Measurements from ENCODE around the gene KLHDC8A.
A peak's percentile ranks its signal among the peaks of the same experiment; 100 is the strongest.

Gene KLHDC8A

DNA sequence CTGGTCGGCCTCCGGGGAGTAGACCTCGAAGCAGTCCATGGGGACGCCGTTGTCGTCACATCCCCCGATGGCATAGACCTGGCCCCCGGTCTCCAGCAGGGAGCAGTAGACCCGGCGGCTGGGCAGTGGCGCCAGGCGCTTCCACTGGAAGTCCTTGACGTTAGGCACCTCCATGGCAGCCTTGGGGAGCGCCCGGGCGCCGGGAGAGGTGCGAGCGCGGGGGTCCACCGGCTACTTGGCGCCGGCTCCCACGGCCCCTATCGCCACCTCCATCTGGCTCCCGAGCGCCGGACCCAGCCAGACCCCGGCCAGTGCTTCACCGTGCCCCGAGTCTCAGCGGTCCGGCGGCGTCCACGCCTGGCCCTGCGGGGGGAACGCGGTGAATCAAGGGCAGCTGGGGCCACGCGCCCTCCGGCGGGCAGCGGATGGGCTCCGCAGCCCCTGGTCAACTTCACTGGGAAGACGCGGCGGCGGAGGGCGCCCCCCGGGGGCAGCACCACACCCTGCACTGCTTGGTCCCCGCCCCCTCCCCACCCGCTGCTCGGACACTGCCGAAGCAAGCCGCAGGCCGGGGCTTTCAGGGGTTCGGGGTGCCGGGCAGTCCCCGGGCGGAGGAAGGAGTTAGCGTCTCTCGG lies 13.2 kb downstream of the KLHDC8A start:
- DNase-seq: no peak

DNA sequence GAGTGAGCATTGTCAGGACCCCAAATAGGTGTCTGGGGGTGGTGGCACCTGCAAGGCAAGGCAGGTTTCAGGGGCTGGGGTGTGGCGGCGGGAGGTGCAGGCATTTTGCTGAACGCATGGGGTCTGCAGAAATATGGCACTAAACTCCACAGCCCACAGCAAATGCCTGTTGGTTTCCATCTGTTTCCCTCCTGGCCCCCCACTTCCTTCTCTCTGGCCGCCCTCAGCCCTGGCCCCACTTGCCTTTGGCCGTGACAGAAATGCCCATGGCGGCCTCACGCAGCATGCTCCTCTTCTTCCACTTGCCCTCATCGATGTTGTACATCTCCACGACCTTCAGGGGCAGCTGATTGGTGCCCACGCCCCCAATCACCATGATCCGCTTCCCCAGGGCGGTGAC lies 13.7 kb downstream of the KLHDC8A start:
- DNase-seq: no peak

DNA sequence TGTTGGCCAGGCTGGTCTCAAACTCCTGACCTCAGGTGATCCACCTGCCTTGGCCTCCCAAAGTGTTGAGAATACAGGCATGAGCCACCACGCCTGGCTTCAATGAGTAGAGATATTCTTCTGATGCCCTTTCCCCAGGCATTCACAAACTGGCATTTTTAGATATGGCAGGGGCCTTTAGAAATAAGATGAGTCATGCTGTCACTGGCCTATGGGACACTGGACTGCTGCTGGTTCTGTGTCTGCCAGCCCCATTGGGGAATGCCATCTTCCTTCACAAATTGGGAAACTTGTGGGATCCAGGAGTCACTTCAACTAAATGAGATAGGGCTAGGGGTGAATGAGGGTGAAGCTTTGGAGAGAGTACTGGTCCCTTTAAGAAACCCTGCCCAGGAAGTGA lies 16.0 kb downstream of the KLHDC8A start:
- DNase-seq: no peak

DNA sequence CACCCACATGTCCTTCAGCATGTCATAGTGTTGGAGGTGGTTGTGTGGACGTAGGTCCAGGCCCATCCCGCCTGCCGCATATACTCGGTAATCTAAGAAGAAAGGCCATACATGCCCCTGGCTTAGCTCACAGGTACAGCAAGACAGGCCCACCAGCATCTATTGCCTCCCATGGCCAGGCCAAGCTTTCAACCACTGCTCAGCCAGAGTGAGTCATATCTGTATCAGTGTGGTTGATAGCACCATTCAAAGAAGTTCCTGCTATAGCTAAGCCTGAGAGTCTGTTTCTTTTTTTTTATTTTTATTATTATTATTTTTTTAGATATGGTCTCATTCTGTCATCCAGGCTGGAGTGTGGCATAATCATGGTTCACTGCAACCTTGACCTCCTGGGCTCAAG lies 17.0 kb downstream of the KLHDC8A start:
- no peak for DNase-seq

DNA sequence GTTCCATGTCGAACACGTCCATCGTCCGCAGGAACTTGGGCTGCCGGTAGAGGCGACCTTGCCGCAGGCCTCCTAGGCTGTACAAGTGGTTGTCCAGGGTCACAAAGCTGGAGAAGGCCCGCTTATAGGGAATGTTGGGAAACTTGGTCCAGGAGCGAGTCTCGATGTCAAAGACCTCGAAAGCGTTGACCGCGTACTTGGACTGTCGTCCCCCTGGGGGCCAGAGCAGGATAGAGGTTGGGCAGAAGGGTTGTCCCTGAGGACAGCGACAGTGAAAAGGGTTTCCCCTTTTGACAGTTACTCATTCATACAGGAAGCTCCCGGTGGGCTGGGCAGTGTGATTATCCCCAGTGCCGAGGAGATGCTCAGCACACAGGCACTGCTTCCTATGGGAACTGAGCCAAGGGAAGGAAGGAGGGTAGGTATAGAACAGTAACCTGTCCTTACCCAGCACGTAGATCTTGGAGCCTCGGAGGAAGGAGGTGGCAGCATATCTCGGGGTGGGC lies 17.5 kb downstream of the KLHDC8A start:
- no peak for DNase-seq

DNA sequence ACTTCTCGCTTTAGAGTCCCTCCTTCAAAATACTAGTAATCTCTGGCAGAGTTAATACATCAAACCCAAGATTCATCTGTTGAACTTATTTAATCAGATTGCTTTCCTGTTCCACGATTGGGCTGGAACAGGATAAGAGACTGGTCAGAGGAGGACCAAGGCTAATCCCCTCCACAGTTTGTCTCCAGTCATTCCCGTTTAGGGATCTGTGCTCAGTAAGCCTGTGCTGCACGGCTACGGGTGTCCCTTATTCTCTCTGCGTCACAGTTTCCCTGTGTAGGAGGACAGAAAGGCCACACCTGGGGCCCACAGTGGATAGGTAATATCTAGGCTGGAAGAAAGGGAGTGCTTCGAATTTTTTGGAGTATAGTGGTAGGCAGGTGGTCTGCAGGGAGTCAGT lies 18.7 kb downstream of the KLHDC8A start:
- DNase-seq: no peak

DNA sequence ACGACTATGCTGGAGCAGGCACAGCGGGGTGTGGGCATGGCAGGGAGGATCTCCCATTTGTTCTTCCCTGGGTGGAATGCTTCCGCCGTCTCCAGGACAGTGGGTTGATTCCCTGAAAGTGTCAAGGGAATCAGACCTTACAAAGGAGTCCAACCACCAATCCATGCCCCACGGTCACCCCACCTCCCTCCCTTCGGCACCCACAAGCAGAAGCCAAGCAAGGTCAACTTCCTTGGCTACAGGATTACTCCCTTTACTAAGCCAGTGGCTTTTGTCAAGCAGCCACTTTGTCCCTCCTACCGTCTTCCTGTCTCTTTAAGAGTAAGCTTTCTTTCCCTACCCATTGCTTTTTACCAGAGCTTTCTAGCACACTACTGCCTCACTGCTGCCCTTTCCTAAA lies 19.2 kb downstream of the KLHDC8A start:
- no peak for DNase-seq

DNA sequence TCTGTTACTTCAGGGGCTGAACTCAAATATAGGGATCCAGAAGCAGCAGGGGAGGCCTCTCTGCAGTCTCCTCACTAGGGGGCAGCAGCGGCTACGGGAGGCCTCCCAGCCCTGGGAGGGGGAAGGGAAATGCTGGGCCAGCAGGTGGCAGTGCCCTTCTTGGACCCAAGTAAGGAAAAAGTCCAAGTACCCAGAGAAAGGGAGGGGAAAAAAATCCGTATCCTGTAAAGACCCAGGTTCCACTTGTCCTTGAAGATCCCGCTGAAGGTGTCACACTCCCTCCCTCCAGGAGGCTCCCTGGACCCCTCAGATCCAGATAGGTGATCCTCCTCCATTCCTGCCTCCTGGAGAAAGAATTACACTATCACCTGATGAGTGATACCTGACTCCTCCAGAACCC lies 21.0 kb downstream of the KLHDC8A start:
- peak; percentile 31 to 84 for DNase-seq

DNA sequence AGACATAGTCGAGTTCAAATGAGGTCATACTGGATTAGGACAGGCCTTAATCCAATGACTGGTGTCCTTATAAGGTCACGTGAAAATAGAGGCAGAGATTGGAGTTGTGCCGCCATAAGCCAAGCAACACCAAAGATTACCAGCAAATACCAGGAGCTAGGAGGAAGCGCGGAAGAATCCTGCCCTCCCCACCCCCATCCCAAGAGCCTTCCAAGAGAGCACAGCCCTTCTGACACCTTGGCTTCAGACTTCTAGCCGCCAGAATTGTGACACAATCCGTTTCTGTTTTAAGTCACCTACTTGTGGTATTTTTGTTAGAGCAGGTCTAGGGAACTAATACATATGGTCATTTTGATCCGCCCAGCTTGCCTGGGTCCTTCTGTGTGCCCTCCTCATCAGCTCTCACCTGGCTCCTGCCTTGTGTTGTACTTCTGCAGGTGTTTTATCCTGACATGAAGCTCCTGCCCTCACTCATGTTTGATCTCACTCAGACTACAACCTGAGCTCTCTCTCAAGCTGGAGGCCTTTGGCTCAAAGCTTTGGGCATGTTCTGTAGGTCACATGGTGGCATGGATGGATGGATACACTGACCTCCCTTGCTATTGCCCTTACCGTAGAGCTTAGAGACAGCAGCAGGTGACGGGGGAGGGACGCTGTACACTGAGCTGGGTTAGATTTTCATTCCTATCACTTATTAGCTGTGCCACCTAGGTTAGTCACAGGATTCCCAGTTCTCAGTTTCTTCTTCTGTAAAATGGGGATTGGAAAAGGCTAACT lies 24.5 kb downstream of the KLHDC8A start:
- DNase-seq: no peak

DNA sequence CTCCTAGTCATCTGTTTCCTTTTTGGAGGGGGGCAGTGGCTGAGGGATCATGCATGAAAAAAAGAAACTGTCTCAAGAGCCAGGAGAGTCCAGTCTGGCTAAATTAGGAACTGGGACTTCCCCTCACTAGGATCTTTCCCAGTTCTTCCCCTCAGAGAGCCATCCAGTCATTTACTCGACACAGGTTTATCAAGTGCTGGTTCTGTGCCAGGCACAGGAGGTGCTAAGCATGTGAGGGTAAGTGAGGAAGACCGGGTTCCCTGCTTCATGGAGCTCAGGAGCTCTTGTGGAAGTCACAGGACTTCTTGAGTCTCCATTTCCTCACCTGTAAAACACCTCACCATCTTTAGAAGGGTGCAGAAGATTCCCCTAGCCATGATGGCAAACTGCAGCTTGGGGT lies 26.6 kb downstream of the KLHDC8A start:
- DNase-seq: no peak

DNA sequence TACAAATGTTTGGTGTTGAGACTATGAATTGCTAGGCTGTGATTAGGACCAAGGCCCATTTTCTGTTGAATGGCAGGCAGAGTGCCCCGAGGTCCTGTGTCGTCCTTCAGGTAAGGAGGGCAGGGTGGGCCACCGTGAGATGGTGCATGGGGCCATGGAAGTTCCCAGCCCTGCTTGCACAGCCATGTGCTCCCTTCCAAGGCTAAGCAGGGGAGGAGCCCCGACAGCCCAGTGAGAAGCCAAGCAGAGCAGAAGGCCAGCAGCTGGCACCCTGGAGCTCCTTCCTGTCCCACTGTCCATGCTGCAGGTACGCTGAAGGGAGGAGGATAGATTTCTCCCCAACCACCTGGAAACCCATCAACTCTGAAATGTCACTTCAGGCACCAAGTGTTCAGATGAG lies 27.0 kb downstream of the KLHDC8A start:
- DNase-seq: no peak

DNA sequence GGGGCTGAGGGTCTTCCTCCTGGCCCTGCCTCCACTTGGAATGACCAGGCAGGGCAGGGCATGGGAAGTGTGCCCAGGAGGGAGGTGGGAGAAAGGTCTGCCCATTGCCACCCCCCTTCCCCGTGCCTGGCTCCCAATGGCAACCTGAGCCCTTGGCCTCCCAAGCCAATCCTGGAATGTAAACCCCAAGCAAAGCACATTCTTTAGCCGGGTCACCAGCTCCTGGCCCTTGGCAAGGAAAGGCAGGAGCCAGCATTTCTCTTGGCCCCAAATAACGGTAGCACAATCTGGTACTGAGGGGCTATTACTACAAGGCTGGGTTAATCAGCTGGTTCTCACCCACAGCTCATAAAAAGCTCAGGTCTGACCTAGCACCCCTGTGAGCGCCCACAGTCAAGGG lies 28.2 kb downstream of the KLHDC8A start:
- DNase-seq: no peak

DNA sequence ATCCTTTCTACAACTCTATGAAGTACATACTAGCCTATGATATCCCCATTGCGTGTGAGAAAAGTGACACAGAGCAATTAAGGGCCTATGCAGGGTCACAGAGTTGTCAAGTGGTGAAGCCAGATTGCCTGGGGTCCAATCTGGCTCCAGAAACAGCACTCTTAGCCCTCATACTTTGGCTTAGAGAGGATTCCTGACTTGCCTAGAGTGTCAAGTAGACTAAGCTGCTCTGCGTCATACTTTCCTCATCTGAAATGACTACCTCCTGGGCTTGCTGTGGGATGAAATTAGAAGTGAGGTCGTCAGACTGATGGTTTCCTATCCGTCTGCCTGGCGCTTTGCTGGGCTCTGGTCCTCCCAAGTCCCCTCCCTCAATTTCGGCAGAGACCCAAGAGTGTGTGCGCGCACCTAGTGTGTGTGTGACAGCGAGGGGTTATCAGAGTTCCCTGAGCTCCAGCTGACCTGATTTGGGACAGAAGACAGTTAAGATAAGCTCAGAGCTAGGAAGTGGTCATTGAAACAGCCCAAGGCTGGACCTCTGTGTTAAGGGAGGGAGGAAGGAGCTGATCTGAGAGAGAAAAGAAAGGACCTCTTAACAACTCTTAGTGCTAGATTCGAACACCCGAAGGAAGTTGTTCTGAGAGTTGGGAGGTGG lies 29.8 kb downstream of the KLHDC8A start:
- DNase-seq: no peak

DNA sequence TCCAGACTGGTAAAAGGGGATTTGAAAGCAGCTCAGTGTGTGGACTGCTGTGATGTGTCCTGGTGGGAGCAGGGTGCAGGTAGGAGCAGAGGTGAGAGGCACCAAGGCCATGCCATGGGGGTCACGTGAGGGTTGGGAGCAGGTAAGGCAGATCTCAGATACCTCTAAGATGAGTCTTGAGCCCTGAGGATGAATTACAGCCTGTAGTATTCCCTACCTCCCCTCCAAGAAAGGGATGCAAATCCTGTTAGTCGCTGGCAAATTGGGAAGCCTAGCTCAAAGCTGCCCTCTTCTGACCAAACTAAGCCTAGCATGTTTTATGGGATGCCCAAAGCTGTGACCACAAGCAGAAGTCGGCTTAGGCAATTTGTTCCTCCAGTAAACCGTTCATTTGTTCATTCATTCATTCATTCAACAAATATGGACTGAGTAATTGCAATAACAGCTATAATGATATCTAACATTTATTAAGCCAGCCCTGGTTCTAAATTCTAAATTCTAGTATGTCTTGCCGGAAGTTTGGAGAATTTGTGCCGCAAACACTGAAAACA lies 31.3 kb downstream of the KLHDC8A start:
- DNase-seq: peak; percentile 45 to 77

DNA sequence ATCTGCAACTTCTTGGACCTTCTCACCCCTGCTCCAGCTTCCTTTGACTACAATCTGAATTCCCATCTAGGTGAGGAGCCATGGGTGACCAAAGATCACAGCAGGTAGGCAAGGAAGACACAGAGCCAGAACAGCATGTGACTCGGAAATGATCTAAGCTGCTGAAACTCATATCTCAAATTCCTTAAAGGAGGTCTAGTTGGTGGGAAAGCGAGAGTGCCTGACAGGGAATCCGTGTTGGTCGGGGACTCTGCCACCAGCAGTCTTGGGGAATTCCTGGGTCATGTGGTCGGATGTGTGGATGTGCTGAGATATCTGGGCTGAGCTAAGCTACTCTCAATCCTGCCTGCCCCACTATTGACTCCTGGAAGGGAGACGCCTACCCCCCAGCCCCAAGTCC lies 31.9 kb downstream of the KLHDC8A start:
- no peak for DNase-seq

DNA sequence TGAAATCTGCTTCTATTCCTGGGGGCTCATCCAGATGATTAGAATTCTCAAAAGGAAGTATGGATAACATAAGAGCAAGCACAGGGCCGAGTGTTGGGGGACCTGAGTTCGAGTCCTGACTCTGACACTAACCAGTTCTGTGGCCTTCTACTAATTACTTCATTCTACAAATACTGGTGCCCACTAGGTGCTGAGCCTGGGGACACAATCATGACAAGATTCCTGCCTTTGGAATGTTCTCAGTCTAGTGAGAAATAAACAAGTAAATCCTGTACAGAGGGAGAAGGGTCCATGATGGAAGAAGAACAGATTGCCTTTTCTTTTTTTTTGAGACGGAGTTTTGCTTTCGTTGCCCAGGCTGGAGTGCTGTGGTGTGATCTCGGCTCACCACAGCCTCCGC lies 32.9 kb downstream of the KLHDC8A start:
- no peak for DNase-seq

DNA sequence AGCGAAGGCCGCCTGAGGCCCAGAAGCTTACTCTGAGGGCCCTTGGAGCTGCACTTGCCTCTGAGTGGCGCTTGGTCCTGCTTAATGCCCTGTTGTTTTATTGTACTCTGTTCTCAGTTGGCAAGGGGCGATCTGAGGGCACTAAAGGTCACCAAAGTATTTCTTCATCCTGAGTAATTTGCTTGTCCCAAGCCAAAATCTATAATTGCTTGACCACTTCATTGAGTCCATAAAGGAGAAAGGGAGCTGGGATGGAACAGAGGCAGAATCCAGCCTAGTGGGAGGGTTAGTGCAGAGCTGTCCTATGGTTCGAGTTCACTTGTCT lies 34.8 kb downstream of the KLHDC8A start:
- DNase-seq: no peak

DNA sequence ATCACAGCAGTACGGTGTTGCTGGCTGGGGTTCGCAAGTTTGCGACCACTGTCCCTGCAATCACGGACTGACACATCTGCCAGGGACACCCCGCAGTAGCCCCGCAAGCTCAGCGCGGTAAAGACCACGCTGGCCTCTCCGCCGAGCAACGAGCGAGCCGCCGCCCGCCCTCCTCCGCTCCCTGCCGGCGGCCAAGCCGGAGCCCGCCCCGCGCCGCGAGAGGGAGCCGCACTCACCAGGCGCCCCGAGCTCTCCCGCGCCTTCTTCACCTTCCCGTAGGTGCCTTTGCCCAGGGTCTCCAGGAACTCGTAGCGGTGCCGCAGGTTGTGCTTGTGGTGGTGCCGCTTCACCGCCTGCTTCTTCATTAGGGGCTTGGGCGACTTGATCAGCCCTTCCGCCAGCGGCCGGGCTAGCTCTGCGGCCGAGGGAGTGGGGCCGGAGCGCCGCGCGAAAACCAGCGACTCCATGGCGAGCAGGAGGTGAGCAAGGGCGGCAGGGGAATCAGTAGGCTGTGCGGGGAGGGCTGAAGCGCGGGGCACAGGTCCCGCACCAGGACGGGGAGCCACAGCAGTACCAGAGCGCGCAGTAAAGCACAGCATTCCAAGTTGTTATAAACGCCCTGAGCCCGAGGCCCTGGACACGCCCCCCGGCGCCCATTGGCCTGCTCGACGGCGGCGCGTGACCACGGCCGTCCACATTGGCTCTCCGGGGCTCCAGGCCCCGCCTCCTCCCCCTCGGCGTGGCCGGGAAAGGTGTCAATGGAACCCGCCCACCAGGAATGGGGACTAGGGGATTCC lies 35.4 kb downstream of the KLHDC8A start, which contains the start of gene NUAK2:
NUAK2 (minus strand) TSS at position 584 of the 797 bp plus-strand sequence; CDS start at position 467, 117 bp downstream.
- peak; percentile 44 to 91 for DNase-seq

DNA sequence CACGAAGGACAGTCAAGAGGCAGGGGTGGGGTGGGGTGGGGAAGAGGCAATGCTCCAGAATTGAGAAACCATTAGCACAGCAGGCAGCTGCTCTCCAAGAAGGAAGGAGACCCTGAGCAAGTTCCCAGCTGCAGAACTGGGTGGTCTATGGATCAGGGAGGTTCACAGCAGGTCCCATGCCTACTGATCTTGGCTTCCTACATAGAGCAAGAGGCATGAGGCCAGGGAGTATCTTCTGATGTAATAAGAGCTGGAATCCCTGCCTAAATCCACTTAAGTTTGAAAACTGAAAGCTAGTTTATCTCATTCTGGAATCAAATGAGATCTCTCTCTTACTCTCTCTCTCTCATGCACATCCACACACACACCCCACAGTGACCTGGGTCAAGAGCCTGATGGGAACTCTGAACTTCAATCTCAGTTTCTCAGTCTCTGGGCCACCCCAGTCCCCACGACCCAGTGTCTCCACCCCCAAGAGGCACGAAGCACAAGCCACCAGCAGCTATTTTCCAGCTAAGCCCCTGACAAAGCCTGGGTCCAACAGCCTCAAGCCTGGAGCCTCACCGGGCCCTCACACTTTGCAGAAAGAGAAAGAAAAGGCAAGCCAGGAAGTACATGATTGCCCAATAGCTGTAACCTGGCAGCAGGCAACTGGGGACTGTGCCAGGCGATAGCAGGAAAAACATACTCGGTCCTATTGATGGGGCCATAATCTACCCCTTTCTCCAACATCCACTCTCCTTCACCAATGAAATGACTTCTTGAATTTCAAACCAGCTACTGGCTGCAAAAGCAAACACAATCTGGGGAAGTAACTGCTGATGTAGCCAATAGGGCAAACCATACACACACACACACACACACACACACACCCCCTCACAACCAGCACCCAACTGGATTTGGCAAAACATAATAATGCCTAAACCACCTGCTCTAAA lies 37.4 kb downstream of the KLHDC8A start:
- peak in 1 of 2 experiments; percentile 54 for DNase-seq

DNA sequence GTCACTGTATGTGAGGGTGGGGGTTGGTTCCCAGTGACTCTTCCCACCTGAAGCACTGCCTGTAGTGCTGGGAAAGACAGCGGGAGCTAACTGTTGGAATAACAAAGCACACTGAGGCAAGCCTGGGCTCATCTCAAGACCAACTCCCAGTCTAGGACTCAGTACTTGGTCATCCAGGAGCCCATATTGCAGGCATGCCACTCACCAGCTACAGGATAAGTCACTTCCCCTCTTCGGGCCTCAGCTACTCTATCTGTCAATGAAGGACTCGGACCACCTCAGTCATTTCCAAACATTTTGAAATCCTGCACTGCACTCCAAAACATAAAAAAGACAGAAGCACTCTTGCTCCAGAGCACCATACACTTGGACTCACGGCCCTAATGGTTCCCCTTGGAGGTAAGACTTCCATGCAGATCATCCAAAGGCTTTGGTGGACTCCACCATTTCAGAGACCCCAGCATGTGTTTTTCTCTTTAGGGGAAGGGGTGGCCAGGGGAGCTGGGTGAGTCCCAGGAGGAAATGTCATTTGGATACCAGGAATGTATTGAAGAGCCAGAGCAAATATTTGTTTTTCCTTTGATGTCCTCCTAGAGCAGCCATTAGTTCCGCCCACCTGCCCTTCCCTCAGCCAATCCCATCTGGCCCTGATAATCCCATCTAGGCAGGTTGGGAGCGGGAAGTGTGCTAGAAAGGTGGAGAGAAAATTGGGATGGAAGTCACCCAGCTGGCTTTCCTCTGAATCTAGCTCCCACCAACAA lies 38.3 kb downstream of the KLHDC8A start:
- DNase-seq: no peak
